Adipose tissue (tissue), 3 donors: ENCODE measurements around the gene SEC61A1. TPM values are rescaled to one million over a fixed set of nuclear protein-coding genes. Genes with fewer than 3 reads are reported as not detected.

ENCODE experiments used
- H3K27ac ChIP-seq: one replicate; pipeline ENCODE4 v1.5.1; 2013; ENCODE audit warnings: low read depth, low read length
- WGBS, 3 donors: extraction: QIAGEN DNeasy Blood & Tissue Kit; methylation state at CpG; one replicate each; pipeline ENCODE4 v1.1.7; 2013; 5-methylcytosine and 5-hydroxymethylcytosine counted together
- polyA plus RNA-seq, 3 donors: library from polyadenylated mRNA; stranded (reverse); fragments of 200-250 nt; gene quantifications; one replicate each; pipeline ENCODE4 v1.2.3, GENCODE V29; 2013
- donor health status: healthy with polysubstance abuse.
- donor health status: Bipolar disorder and iron deficiency.
- donor health status: healthy.

Gene SEC61A1
- polyA plus RNA-seq, 3 donors = 51.7 to 212 (median 96.1) TPM

- peak overlapping the region; percentile 81 for H3K27ac ChIP-seq
- WGBS, 3 donors = 1 to 2% (median 1%) methylated on average over 33 of the region's 33 CpGs
Observed at GRCh38 chr3:128052595-128053351, 536 bp downstream of the SEC61A1 start.

GRCh38 chr3:128053614-128054013 lies 1.4 kb downstream of the SEC61A1 start:
- WGBS, 3 donors = 34 to 68% (median 63%) methylated on average over 6 of the region's 6 CpGs
- no peak overlapping the region for H3K27ac ChIP-seq

- no peak overlapping the region for H3K27ac ChIP-seq
- WGBS, 3 donors = 32 to 65% (median 58%) methylated on average over 3 of the region's 3 CpGs
Observed at GRCh38 chr3:128054367-128054766, 2.1 kb downstream of the SEC61A1 start.

DNA sequence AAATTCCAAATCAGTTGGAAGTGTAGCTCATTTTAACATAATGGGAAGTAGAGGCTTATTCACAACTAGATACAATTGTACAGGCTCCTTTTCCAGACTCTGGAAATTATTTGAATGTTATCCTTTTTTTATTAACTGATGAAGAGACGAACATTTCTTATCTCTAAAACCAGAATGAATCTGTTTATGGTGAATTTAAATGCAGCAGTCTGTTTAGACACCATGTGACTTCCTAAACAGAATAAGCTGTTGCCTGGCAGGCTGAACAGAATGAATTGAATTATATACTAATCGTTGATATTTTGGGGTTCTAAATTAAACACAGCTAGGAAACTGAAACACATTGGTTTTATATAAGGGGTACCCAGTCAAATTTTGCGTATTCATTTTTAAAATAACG lies 4.0 kb downstream of the SEC61A1 start:
- WGBS, 3 donors = 35 to 88% (median 43%) methylated on average over 4 of the region's 4 CpGs
- H3K27ac ChIP-seq = no peak overlapping the region

- no peak overlapping the region for H3K27ac ChIP-seq
- WGBS, 3 donors = 65 to 87% (median 80%) methylated on average over 11 of the region's 11 CpGs
Observed at GRCh38 chr3:128060473-128061381, 8.5 kb downstream of the SEC61A1 start.

DNA sequence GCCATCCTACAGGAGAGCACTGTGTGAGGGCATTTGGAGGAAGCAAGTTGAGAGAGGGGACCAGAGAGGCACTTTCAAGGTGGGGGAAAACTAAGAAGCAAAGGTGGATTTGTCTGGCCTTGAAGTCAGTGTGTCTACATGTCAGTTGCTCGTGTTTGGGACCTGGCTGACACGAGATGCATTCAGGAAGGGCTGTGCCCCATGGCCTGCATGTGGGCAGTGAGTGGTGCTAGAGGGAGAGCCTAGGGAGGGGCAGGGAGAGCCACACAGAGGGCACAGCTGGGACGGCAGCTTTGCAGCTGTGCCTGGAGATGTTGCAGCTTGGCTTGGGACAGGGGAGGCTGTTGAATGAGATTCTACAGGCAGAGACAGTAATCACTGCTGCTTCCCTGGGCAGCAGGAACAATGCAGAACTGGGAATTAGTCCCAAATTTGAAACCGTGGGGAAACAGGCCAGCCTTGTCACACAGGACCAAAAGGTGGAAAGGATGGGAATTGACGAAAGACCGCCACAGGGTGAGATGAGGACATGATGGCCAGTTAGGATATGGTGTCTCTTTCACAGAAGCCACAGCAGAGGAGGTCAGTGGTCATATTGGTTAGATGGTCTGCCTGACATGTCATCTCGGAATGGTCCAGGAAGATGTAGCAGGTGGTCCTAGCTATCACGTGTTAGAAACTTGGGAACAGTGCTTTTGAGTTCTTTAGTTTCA lies 10.0 kb downstream of the SEC61A1 start:
- peak overlapping the region; percentile 51 for H3K27ac ChIP-seq
- WGBS, 3 donors = 53 to 71% (median 70%) methylated on average over 8 of the region's 8 CpGs

- no peak overlapping the region for H3K27ac ChIP-seq
- WGBS, 3 donors = 86 to 91% (median 89%) methylated on average over 2 of the region's 2 CpGs
Observed at GRCh38 chr3:128063865-128064264, 11.6 kb downstream of the SEC61A1 start.

GRCh38 chr3:128064962-128065361 lies 12.7 kb downstream of the SEC61A1 start:
- WGBS, 3 donors = 81 to 93% (median 92%) methylated on average over 6 of the region's 6 CpGs

GRCh38 chr3:128066114-128066513 lies 13.9 kb downstream of the SEC61A1 start:
- 84 to 91% (median 87%) methylated on average over 4 of the region's 4 CpGs for WGBS, 3 donors
- H3K27ac ChIP-seq = no peak overlapping the region

More at GRCh38 chr3:128064962-128065361, 12.7 kb downstream of the SEC61A1 start:
- no peak overlapping the region for H3K27ac ChIP-seq

DNA sequence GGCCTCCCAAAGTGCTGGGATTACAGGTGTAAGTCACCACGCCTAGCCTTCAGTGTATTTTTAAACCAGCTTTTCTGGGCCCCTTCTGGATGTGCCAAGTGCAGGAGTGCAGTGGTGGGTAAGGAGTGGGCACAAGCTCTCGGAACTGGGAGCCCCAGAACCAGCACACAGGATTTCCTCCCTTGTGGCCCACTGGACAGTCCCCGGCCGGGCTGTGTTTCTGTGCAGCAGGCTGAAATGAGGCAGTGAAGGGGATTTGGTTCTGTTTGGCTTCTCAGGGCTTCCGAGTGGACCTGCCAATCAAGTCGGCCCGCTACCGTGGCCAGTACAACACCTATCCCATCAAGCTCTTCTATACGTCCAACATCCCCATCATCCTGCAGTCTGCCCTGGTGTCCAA lies 14.4 kb downstream of the SEC61A1 start:
- WGBS, 3 donors = 80 to 95% (median 94%) methylated on average over 9 of the region's 9 CpGs
- H3K27ac ChIP-seq = no peak overlapping the region

- WGBS, 3 donors = 58 to 71% (median 67%) methylated on average over 7 of the region's 7 CpGs
- H3K27ac ChIP-seq = no peak overlapping the region
Observed at GRCh38 chr3:128067489-128067888, 15.3 kb downstream of the SEC61A1 start.

GRCh38 chr3:128068156-128068620 lies 16.0 kb downstream of the SEC61A1 start:
- WGBS, 3 donors = 76 to 87% (median 85%) methylated on average over 8 of the region's 8 CpGs
- no peak overlapping the region for H3K27ac ChIP-seq

- no peak overlapping the region for H3K27ac ChIP-seq
- WGBS, 3 donors = 85 to 94% (median 93%) methylated on average over 15 of the region's 15 CpGs
Observed at GRCh38 chr3:128069271-128069670, 17.0 kb downstream of the SEC61A1 start.

GRCh38 chr3:128070898-128071591 lies 18.8 kb downstream of the SEC61A1 start:
- WGBS, 3 donors = 75 to 88% (median 79%) methylated on average over 13 of the region's 13 CpGs
- H3K27ac ChIP-seq = no peak overlapping the region

DNA sequence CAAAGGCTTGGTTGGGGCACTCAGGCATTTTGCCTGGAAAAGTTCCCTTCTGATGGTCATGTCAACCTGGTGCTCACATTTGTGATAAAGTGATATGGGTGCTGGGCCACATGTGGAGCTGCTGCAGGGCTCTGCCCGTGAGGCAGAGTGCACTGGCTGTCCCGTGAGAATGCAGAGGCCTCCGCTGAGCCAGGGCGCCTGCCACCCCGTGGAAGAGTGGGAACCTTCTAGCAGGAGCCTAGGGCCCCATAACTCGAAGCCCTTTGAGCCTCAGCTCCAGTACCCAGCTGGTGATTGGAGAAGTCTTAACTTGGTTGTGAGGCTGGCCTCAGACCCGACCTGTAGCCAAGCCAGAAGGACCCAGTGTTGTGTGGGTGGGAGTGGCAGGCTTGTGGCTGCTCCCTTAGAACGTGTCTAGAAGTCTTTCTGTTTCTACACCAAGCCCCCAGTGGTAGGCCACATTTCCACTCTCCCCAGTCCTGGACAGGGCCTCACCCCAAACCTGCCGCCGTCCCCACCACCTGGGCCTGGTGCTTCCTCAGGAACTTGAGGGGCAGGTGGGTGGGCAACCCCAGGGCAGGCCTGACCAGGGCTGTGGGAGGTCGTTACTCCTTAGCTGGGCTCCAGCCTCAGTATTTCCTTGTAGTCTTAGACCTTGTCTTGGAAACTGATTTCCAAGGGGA lies 19.7 kb downstream of the SEC61A1 start:
- WGBS, 3 donors = 65 to 79% (median 75%) methylated on average over 11 of the region's 11 CpGs

DNA sequence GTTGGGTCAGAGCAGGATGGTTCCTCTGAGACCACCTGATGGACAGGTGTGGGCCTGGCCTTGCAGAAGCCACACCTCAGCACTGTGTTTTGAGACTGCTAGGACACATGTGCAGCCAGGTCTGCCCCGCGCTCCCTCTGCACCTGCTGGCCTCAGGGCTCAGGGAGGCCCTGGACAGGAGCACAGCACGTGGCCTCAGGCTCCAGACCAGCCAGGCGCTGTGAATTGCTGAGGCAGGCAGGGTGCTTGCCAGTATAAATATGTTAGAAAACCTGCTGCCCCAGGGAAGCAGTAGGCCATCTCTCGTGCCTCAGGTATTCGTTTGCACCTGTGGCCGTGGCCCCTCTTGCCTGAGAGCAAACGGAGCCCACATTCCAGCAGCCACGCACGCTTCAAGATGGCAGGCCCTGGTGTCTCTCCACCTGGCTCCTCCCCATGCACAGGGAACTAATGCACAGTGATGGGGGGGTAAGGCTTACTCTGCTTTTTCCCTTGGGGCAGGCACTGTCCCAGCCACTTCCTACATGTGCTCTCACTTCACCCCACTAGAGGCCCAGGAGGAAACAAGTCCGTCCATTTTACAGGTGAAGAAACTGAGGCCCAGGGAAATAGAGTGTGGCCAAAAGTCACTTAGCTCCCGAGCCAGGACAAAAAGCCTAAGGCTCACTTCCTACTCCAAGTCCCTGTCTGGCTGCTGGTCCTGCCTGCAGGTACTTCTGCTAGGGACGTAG lies 20.4 kb downstream of the SEC61A1 start:
- WGBS, 3 donors = 52 to 89% (median 79%) methylated on average over 13 of the region's 13 CpGs
- no peak overlapping the region for H3K27ac ChIP-seq

More for the DNA sequence above, 19.7 kb downstream of the SEC61A1 start:
- no peak overlapping the region for H3K27ac ChIP-seq

DNA sequence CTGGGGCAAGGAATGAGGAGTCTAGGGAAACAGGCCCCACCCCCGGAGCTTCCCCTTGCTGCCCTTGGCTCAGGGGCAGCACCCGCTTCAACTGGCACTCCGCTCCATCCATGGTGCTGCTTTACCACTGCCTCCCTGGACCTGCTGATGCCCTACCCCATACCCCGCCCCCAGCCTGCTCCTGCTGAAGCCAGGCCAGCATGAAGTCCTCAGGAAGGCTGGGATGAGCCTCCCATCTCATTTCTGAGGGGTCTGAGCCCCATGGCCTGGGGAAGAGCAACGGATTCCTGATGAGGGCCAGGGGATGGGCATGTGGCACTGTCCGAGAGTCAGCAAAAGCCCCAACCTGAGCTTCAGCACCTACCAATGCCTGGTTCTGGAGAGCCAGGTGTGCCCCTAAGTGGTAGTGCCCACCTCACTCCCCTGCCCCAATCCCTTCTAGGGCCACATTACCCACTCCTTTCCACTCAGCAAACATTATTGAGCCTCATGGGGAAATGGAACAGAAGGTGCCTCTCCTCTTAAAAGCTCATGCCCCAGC lies 21.0 kb downstream of the SEC61A1 start:
- no peak overlapping the region for H3K27ac ChIP-seq
- WGBS, 3 donors = 80 to 92% (median 81%) methylated on average over 6 of the region's 6 CpGs
